C4-2B (cell line): Measurements from ENCODE around the gene GTF2E1.

Source experiments
- CTCF ChIP-seq: fragments of 450-650 bp; conservative IDR thresholded peaks from 2 replicates; pipeline ENCODE4 v1.5.1; 2017; ENCODE audit warnings: mild to moderate bottlenecking
- ZFX ChIP-seq: fragments of 450-650 bp; IDR thresholded peaks from 2 replicates; pipeline ENCODE4 v1.6.1; 2017

- TF ChIP-seq CTCF (no peak), ZFX (no peak)
Measured at GRCh38 chr3:120772081-120772480, 29.5 kb downstream of the GTF2E1 start.
